Measurements from ENCODE around the gene PCDHGA2.
A peak's percentile ranks its signal among the peaks of the same experiment; 100 is the strongest.
"Not testable (repeated sequence)": the region's sequence is repeated elsewhere in the genome, so short reads cannot be mapped to it uniquely, and the experiment has no call there.

Gene PCDHGA2

DNA sequence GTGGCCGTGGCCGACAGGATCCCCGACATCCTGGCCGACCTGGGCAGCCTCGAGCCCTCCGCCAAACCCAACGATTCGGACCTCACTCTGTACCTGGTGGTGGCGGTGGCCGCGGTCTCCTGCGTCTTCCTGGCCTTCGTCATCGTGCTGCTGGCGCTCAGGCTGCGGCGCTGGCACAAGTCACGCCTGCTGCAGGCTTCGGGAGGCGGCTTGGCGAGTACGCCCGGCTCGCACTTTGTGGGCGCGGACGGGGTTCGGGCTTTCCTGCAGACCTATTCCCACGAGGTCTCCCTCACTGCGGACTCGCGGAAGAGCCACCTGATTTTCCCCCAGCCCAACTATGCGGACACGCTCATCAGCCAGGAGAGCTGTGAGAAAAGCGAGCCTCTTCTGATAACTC is 7.5 kb downstream of the PCDHGA2 start:
- DNase-seq: not testable (repeated sequence)

DNA sequence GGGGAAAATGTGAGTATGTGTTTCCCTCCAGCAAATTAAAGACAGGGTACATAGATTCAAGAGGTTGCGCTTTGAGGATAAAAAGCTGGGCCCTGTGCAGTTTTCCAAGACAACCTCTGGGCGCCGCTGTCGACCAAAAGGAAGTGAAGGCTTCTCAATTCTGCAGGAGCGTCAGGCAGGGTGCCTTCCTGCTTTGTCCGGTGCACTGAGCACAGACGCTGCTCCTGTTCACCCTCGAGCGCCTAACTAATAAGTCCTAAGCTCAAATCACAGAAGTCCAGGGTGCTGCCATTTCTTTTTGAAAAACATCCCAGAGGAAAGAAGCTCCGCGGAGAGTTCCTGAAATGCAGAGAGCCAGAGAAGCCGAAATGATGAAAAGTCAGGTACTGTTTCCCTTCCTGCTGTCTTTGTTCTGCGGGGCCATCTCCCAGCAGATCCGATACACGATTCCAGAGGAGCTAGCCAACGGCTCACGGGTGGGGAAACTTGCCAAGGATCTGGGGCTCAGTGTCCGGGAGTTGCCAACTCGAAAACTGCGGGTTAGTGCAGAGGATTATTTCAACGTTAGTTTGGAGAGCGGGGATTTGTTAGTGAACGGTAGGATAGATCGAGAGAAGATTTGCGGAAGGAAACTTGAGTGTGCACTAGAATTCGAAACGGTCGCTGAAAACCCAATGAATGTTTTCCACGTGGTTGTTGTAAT is 11.5 kb downstream of the PCDHGA2 start, which contains the start of gene PCDHGB1:
Gene PCDHGB1, plus strand, starts transcription at position 183 of the 703 bp plus-strand sequence. Its CDS starts 162 bp downstream, at position 345.
- peak in 3 of 56 donors; percentile 12 to 36 (median 13) for DNase-seq

DNA sequence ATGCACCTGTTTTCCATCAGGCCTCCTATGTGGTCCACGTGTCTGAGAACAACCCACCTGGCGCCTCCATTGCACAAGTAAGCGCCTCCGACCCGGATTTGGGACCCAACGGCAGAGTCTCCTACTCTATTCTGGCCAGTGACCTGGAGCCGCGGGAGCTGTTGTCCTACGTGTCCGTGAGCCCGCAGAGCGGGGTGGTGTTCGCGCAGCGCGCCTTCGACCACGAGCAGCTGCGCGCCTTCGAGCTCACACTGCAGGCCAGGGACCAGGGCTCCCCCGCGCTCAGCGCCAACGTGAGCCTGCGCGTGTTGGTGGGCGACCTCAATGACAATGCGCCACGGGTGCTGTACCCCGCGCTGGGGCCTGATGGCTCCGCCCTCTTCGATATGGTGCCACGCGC is 13.0 kb downstream of the PCDHGA2 start:
- no peak for DNase-seq

DNA sequence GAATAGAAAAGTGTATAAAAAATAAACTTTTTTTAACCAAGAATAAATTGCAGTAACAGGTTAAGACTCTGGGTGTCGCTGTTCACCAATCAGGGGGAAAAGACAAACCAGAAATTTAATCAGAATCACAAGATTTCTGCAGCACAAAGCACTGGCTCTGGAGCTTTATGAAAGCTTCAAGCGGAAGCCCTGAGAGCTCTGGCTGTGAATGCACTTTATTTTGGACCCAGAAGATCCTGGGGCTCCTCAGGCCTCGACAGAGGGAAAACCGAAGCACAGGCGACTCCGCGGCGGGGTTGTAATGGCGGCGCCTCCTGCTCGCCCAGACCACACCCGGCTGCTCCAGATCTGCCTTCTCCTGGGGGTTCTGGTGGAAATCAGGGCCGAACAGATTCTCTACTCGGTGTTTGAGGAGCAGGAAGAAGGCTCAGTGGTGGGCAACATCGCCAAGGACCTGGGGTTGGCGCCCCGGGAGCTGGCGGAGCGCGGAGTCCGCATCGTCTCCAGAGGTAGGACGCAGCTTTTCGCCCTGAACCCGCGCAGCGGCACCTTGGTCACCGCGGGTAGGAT is 16.4 kb downstream of the PCDHGA2 start, which contains the start of gene PCDHGA4:
Gene PCDHGA4, plus strand, starts transcription at position 122 of the 570 bp plus-strand sequence. Its CDS starts 87 bp downstream, at position 209.
- DNase-seq: no peak

DNA sequence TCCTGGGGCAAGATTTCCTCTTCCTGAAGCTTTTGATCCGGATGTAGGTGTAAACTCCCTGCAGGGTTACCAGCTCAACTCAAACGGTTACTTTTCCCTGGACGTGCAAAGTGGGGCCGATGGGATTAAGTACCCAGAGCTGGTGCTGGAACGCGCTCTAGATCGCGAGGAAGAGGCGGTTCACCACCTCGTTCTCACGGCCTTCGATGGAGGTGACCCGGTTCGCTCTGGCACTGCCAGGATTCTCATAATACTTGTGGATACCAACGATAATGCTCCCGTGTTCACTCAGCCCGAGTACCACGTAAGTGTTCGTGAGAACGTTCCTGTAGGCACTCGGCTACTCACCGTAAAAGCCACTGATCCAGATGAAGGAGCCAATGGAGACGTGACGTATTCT is 17.1 kb downstream of the PCDHGA2 start:
- DNase-seq: no peak

DNA sequence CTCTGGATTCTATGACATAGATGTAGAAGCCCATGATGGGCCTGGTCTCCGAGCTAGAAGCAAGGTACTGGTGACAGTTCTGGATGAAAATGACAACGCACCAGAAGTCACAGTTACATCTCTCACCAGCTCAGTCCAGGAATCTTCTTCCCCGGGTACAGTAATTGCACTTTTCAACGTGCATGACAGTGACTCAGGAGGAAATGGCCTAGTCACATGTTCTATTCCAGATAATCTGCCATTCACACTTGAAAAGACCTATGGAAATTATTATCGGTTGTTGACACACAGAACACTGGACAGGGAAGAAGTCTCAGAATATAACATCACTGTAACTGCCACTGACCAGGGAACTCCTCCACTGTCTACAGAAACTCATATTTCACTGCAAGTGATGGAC is 17.6 kb downstream of the PCDHGA2 start:
- no peak for DNase-seq

DNA sequence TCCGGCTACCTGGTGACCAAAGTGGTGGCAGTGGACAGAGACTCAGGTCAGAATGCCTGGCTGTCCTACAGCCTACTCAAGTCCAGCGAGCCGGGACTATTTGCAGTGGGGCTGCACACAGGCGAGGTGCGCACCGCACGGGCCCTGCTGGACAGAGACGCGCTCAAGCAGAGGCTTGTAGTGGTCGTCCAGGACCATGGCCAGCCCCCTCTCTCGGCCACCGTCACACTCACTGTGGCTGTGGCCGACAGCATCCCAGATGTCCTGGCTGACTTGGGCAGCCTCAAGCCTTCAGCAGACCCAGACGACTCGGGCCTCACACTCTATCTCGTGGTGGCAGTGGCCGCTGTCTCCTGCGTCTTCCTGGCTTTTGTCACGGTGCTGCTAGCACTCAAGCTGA is 18.4 kb downstream of the PCDHGA2 start:
- DNase-seq: no peak

DNA sequence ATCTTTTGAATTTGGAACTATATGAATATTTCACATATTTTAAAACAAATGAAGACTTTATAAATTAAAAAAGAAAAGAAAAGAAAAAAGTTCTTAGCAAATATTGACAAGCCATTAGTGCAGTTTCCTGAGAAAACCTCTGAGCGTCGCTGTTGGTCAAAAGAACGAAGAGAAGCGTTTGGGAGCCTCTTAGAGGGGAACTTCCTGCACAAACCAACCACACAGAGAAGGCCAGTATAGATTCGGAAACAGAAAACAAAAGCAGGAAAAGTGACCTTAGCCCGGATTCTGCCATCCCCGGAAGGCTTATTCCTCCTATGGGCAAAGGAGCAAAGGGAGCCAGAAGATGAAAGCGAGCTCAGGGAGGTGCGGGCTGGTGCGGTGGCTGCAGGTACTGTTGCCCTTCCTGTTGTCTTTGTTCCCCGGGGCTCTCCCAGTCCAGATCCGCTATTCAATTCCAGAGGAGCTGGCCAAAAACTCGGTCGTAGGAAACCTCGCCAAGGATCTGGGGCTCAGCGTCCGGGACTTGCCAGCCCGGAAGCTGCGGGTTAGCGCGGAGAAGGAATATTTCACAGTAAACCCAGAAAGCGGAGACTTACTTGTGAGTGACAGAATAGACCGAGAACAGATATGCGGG is 21.3 kb downstream of the PCDHGA2 start, which contains the start of gene PCDHGB2:
Gene PCDHGB2, plus strand, starts transcription at position 205 of the 637 bp plus-strand sequence. Its CDS starts 142 bp downstream, at position 347.
- peak in 1 of 56 donors; percentile 5 for DNase-seq

DNA sequence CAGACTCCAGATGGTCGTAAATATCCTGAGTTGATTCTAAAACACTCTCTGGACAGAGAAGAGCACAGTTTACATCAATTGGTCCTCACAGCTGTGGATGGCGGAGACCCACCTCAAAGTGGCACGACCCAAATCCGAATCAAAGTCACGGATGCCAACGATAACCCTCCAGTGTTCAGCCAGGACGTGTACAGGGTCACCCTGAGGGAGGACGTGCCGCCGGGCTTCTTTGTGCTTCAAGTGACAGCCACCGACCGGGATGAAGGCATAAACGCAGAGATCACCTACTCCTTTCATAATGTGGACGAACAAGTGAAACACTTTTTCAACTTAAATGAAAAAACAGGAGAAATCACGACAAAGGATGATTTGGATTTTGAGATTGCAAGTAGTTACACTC is 22.1 kb downstream of the PCDHGA2 start:
- no peak for DNase-seq

DNA sequence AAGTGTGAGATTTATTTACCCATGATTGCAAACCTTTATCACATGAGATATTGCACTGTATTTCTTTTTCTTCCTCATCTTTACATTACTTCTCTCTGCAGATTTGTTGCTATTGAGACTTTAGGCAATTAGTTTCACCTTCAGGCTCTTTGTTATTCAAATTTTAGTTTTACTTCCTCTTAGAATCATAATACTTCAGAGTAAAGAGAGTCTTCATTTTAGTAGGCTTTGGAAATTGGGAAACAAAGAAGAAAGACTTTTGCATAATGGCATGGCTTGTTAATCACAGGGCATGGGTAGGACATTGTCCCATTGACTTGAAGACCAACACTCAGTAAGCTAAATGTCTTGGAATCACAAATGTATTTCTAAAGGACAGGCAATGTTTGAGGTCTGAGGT is 24.2 kb downstream of the PCDHGA2 start:
- DNase-seq: no peak

DNA sequence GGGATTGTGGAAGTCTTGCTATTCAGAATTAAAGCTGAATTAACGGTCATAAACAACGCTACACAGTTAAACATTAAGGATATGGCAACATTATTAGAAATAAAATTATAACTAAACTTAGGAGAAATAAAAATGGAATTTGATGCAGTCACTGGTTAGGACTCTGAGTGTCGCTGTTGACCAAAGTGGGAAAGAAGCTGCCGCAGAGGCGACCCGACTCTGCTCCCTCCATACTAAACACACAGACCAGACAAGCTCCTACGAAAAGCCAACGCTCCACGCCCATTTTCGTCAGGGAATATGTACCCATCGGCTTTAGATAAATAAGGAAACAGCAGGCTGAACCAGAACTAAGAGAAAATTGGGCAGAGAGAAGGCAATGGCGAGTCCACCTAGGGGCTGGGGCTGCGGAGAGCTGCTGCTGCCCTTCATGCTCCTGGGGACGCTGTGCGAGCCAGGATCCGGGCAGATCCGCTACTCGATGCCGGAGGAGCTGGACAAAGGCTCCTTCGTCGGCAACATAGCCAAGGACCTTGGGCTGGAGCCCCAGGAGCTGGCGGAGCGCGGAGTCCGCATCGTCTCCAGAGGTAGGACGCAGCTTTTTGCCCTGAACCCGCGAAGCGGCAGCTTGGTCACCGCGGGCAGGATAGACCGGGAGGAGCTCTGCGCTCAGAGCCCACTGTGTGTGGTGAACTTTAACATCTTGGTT is 25.5 kb downstream of the PCDHGA2 start, which contains the start of gene PCDHGA5:
Gene PCDHGA5, plus strand, starts transcription at position 211 of the 709 bp plus-strand sequence. Its CDS starts 169 bp downstream, at position 380.
- DNase-seq: no peak

DNA sequence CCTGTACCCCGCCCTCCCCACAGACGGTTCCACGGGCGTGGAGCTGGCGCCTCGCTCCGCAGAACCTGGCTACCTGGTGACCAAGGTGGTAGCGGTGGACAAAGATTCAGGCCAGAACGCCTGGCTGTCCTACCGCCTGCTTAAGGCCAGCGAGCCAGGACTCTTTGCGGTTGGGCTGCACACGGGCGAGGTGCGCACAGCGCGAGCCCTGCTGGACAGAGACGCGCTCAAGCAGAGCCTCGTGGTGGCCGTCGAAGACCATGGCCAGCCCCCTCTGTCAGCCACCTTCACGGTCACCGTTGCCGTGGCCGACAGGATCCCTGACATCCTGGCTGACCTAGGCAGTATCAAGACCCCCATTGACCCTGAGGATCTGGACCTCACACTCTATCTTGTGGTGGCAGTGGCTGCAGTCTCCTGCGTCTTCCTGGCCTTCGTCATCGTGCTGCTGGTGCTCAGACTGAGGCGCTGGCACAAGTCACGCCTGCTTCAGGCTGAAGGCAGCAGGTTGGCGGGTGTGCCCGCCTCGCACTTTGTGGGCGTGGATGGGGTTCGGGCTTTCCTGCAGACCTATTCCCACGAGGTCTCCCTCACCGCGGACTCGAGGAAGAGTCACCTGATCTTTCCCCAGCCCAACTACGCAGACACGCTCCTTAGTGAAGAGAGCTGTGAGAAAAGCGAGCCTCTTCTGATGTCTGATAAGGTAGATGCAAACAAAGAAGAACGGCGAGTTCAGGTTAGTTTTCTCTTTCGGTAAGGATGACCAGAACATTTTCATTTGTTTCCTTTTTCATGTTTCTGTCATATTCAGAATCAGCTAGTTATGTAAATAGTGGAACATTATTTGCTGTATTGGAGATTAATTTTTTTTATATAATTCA is 27.7 kb downstream of the PCDHGA2 start:
- DNase-seq: no peak

DNA sequence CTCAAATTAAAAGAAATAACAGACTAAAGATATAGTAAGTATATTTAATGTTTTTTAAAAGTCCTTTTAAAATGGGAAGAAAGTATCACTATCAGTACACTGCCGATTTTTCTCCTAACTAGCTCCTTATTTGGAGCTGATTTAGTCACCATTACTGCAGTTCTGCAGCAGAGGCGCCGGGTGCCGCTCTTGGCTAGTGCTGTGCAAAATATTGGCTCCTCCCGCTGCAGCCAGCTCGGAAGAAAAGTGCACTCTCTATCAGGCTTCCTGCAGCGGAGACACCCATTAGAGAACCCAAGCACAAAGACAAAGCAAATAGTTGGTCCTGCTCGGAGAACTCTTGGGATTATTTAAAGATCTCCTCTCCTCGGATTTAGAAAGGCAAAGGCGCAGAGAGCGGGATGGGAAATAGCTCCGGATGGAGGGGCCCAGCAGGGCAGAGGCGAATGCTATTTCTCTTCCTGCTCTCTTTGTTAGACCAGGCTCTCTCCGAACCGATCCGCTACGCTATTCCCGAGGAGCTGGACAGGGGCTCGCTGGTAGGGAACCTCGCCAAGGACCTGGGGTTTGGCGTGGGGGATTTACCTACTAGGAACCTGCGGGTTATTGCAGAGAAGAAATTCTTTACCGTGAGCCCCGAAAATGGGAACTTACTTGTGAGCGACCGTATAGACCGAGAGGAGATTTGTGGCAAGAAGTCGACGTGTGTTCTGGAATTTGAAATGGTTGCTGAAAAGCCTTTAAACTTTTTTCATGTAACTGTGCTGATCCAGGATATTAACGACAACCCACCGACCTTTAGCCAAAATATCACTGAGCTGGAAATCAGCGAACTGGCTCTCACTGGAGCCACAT is 31.7 kb downstream of the PCDHGA2 start, which contains the start of gene PCDHGB3:
Gene PCDHGB3, plus strand, starts transcription at position 249 of the 855 bp plus-strand sequence. Its CDS starts 153 bp downstream, at position 402.
- peak in 1 of 56 donors; percentile 16 for DNase-seq

DNA sequence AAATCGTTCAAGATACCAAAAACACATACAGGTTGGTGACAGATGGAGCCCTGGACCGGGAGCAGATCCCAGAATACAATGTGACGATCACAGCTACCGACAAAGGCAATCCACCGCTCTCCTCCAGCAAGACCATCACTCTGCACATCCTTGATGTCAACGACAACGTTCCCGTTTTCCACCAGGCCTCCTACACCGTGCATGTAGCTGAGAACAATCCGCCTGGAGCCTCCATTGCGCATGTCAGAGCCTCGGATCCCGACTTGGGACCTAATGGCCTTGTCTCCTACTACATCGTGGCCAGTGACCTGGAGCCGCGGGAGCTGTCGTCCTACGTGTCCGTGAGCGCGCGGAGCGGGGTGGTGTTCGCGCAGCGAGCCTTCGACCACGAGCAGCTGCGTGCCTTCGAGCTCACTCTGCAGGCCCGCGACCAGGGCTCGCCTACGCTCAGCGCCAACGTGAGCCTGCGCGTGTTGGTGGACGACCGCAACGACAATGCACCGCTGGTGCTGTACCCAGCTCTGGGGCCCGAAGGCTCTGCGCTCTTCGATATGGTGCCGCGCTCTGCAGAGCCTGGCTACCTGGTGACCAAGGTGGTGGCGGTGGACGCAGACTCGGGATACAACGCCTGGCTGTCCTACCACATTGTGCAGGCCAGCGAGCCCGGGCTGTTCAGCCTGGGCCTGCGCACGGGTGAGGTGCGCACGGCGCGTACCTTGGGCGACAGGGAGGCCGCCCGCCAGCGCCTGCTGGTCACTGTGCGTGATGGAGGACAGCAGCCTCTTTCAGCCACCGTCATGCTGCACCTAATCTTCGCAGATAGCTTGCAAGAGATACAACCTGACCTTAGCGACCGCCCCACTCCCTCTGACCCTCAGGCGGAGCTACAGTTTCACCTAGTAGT is 33.3 kb downstream of the PCDHGA2 start:
- DNase-seq: no peak

DNA sequence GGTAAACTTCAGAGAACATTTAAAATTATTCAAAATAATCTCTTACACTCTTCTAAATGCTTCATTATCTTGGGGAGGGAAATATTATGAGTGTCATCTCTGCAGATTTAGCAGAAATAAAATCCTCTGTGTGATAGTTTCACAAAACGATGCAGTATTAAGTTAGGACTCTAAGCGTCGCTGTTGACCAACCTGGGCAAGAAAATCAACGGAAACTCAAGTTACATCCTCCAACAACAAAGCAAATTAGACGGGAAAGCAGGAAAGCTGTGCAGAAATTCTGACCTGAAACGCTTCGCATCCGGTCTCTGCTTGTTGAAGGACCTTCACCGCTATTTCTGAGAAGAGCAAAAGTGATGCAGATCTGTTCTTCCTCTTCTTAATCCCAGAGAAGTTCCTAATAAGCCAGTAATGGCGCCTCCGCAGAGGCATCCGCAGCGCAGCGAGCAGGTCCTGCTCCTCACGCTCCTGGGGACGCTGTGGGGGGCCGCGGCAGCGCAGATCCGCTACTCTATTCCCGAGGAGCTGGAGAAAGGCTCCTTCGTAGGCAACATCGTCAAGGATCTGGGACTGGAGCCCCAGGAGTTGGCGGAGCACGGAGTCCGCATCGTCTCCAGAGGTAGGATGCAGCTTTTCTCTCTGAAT is 35.2 kb downstream of the PCDHGA2 start, which contains the start of gene PCDHGA6:
Gene PCDHGA6, plus strand, starts transcription at position 219 of the 645 bp plus-strand sequence. Its CDS starts 193 bp downstream, at position 412.
- no peak for DNase-seq

DNA sequence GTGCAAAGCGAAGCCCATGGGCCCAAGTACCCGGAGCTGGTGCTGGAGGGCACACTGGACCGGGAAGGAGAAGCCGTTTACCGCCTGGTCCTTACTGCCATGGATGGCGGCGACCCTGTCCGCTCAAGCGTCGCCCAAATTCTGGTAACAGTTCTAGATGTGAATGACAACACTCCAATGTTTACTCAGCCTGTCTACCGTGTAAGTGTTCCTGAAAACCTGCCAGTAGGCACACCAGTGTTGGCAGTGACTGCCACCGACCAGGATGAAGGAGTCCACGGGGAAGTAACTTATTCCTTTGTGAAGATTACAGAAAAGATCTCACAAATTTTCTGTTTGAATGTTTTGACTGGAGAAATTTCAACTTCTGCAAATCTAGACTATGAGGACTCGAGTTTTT is 36.1 kb downstream of the PCDHGA2 start:
- no peak for DNase-seq

DNA sequence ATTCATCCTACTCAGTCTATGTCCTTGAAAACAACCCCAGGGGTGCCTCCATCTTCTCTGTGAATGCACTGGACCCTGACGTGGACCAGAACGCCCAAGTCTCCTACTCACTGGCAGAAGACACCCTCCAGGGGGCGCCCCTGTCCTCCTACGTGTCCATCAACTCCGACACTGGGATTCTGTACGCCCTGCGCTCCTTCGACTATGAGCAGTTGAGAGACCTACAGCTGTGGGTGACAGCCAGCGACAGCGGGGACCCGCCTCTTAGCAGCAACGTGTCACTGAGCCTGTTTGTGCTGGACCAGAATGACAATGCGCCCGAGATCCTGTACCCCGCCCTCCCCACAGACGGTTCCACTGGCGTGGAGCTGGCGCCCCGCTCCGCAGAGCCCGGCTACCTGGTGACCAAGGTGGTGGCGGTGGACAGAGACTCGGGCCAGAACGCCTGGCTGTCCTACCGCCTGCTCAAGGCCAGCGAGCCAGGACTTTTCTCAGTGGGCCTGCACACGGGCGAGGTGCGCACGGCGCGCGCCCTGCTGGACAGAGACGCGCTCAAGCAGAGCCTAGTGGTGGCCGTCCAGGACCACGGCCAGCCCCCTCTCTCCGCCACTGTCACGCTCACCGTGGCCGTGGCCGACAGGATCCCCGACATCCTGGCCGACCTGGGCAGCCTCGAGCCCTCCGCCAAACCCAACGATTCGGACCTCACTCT is 37.0 kb downstream of the PCDHGA2 start:
- DNase-seq: not testable (repeated sequence)

Data from nucleus accumbens (tissue), 56 donors.